ENCODE data around the gene PAIP2B.

PAIP2B gene

GRCh38 chr2:71226965-71227560 is at the start of gene PAIP2B:
PAIP2B (minus strand) TSS chr2:71227103; CDS start chr2:71202589, 24,514 bp downstream.
- in situ Hi-C loops (cut with MboI; ENCODE audit: low pct_unique_long_range_greater_than_20kb, low sequenced_read_pairs, unreplicated experiment), result no loop called here
- TF ChIP-seq CTCF (IDR thresholded peaks at IDR 0.05; ENCODE audit: extremely low read depth, insufficient read depth, missing control alignments), result no peak
- DNase-seq (ENCODE audit: low spot score), result peak; percentile 87

- in situ Hi-C loops (cut with MboI; ENCODE audit: low pct_unique_long_range_greater_than_20kb, low sequenced_read_pairs, unreplicated experiment), result no loop called here
- no peak for TF ChIP-seq CTCF (IDR thresholded peaks at IDR 0.05; ENCODE audit: extremely low read depth, insufficient read depth, missing control alignments)
- no peak for DNase-seq (ENCODE audit: low spot score)
Measured at GRCh38 chr2:71275939-71276310, 49.0 kb upstream of the PAIP2B start.

GRCh38 chr2:71269511-71270090 is 42.7 kb upstream of the PAIP2B start:
- TF ChIP-seq CTCF (IDR thresholded peaks at IDR 0.05; ENCODE audit: extremely low read depth, insufficient read depth, missing control alignments), result no peak
- no peak for DNase-seq (ENCODE audit: low spot score)
- in situ Hi-C loops (cut with MboI; ENCODE audit: low pct_unique_long_range_greater_than_20kb, low sequenced_read_pairs, unreplicated experiment), result no loop called here

- DNase-seq (ENCODE audit: low spot score), result no peak
- TF ChIP-seq CTCF (IDR thresholded peaks at IDR 0.05; ENCODE audit: extremely low read depth, insufficient read depth, missing control alignments), result no peak
- in situ Hi-C loops (cut with MboI; ENCODE audit: low pct_unique_long_range_greater_than_20kb, low sequenced_read_pairs, unreplicated experiment), result no loop called here
Measured at GRCh38 chr2:71263386-71263785, 36.5 kb upstream of the PAIP2B start.

GRCh38 chr2:71261534-71261933 is 34.6 kb upstream of the PAIP2B start:
- in situ Hi-C loops (cut with MboI; ENCODE audit: low pct_unique_long_range_greater_than_20kb, low sequenced_read_pairs, unreplicated experiment), result no loop called here
- DNase-seq (ENCODE audit: low spot score), result no peak
- TF ChIP-seq CTCF (IDR thresholded peaks at IDR 0.05; ENCODE audit: extremely low read depth, insufficient read depth, missing control alignments), result no peak

- DNase-seq (ENCODE audit: low spot score), result no peak
- no peak for TF ChIP-seq CTCF (IDR thresholded peaks at IDR 0.05; ENCODE audit: extremely low read depth, insufficient read depth, missing control alignments)
- in situ Hi-C loops (cut with MboI; ENCODE audit: low pct_unique_long_range_greater_than_20kb, low sequenced_read_pairs, unreplicated experiment), result no loop called here
Measured at GRCh38 chr2:71256421-71256820, 29.5 kb upstream of the PAIP2B start.
